GM19025 (cell line): Measurements from ENCODE around the gene LHX6.

Source experiments
- ATAC-seq: cut with Tn5 transposase; IDR thresholded peaks from one replicate; pipeline ENCODE4 v1.9.1; 2021; ENCODE audit warnings: mild to moderate bottlenecking, low read depth, moderate library complexity; ENCODE audit not compliant: unreplicated experiment

LHX6 gene

GRCh38 chr9:122239722-122240121 is 11.0 kb upstream of the LHX6 start:
- no peak for ATAC-seq

GRCh38 chr9:122236681-122237080 is 7.9 kb upstream of the LHX6 start:
- no peak for ATAC-seq

- ATAC-seq = no peak
Observed at GRCh38 chr9:122234022-122234748, 5.4 kb upstream of the LHX6 start.

GRCh38 chr9:122232796-122233306 is 4.1 kb upstream of the LHX6 start:
- no peak for ATAC-seq

- no peak for ATAC-seq
Observed at GRCh38 chr9:122229485-122229837, 704 bp upstream of the LHX6 start.

GRCh38 chr9:122228191-122228567 is 578 bp downstream of the LHX6 start:
- no peak for ATAC-seq

- ATAC-seq = no peak
Observed at GRCh38 chr9:122227575-122227900, 1.2 kb downstream of the LHX6 start.

GRCh38 chr9:122226758-122227574 is 1.8 kb downstream of the LHX6 start:
- ATAC-seq = no peak

- no peak for ATAC-seq
Observed at GRCh38 chr9:122226142-122226757, 2.5 kb downstream of the LHX6 start.

- ATAC-seq = no peak
Observed at GRCh38 chr9:122225312-122226141, 3.2 kb downstream of the LHX6 start.

- no peak for ATAC-seq
Observed at GRCh38 chr9:122223435-122223834, 5.3 kb downstream of the LHX6 start.

- ATAC-seq = no peak
Observed at GRCh38 chr9:122222791-122223190, 6.0 kb downstream of the LHX6 start.

GRCh38 chr9:122221183-122221811 is 7.5 kb downstream of the LHX6 start:
- ATAC-seq = no peak

GRCh38 chr9:122220673-122221182 is 8.0 kb downstream of the LHX6 start:
- no peak for ATAC-seq

- ATAC-seq = no peak
Observed at GRCh38 chr9:122219856-122220672, 8.7 kb downstream of the LHX6 start.

GRCh38 chr9:122218935-122219855 is 9.6 kb downstream of the LHX6 start:
- ATAC-seq = no peak

- ATAC-seq = no peak
Observed at GRCh38 chr9:122218071-122218934, 10.5 kb downstream of the LHX6 start.
